ENCODE results near the gene TCF3. TPM values are rescaled to one million over a fixed set of nuclear protein-coding genes. Genes with fewer than 3 reads are reported as not detected.

The TCF3 gene
- total and polyA plus RNA-seq, 4 donors, result 36.9 to 58.1 (median 45.2) TPM

DNA sequence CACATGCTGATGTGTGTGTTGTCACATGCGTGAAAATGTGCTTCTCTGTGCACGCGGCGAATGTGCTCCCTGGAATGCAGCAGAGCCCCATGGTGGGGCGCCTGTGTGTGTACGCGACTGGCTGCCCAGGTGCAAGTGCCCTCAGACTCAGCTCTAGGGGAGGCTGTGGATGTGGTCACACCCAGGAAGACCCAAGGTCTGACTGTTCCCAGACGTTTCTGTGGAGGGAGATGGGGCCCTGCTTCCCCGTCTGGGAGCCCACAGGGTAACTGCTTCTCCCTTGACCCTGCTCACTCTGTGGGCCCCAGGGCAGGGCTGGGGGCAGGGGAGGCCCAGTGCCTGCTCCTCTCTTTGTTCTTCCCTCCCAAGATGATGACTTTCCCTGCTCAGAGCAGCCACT is 39.3 kb downstream of the TCF3 start:
- H3K9me3 ChIP-seq (ENCODE audit: control insufficient read depth in 4 of 4, insufficient read depth in 3 of 4, low read length in 3 of 4), result peaks cover 0 to 3% (median 0%) of the 10 kb centered on the region in 4 donors
- no peaks in the 10 kb centered on the region for H3K27me3 ChIP-seq (ENCODE audit: control insufficient read depth in 3 of 3, insufficient read depth in 3 of 3, low read length in 2 of 3)
- ATAC-seq (ENCODE audit: insufficient read depth, low FRiP score) (no peak), DNase-seq (no peak)
- no peak overlapping the region for H3K4me3 ChIP-seq
- WGBS, 2 donors, result 78 to 82% methylated on average over 9 of the region's 9 CpGs
- no peak overlapping the region for H3K9ac ChIP-seq (ENCODE audit: insufficient read depth in 1 of 2, low read length in 2 of 2)
- peaks cover 9 to 55% (median 24%) of the 10 kb centered on the region in 4 donors for H3K36me3 ChIP-seq (ENCODE audit: control insufficient read depth in 4 of 4, insufficient read depth in 4 of 4, low read length in 4 of 4)
- TF ChIP-seq, protein P1, sequence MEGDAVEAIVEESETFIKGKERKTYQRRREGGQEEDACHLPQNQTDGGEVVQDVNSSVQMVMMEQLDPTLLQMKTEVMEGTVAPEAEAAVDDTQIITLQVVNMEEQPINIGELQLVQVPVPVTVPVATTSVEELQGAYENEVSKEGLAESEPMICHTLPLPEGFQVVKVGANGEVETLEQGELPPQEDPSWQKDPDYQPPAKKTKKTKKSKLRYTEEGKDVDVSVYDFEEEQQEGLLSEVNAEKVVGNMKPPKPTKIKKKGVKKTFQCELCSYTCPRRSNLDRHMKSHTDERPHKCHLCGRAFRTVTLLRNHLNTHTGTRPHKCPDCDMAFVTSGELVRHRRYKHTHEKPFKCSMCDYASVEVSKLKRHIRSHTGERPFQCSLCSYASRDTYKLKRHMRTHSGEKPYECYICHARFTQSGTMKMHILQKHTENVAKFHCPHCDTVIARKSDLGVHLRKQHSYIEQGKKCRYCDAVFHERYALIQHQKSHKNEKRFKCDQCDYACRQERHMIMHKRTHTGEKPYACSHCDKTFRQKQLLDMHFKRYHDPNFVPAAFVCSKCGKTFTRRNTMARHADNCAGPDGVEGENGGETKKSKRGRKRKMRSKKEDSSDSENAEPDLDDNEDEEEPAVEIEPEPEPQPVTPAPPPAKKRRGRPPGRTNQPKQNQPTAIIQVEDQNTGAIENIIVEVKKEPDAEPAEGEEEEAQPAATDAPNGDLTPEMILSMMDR (IDR thresholded peaks at IDR 0.05; ENCODE audit: control extremely low read depth, extremely low read depth), result no peak
- H3K27ac ChIP-seq (ENCODE audit: low read depth in 1 of 2, low read length in 1 of 2), result no peak overlapping the region
- H3K4me1 ChIP-seq (ENCODE audit: control insufficient read depth in 5 of 5, insufficient read depth in 5 of 5, low read length in 5 of 5), result peaks cover 0 to 4% (median 0%) of the 10 kb centered on the region in 5 donors

DNA sequence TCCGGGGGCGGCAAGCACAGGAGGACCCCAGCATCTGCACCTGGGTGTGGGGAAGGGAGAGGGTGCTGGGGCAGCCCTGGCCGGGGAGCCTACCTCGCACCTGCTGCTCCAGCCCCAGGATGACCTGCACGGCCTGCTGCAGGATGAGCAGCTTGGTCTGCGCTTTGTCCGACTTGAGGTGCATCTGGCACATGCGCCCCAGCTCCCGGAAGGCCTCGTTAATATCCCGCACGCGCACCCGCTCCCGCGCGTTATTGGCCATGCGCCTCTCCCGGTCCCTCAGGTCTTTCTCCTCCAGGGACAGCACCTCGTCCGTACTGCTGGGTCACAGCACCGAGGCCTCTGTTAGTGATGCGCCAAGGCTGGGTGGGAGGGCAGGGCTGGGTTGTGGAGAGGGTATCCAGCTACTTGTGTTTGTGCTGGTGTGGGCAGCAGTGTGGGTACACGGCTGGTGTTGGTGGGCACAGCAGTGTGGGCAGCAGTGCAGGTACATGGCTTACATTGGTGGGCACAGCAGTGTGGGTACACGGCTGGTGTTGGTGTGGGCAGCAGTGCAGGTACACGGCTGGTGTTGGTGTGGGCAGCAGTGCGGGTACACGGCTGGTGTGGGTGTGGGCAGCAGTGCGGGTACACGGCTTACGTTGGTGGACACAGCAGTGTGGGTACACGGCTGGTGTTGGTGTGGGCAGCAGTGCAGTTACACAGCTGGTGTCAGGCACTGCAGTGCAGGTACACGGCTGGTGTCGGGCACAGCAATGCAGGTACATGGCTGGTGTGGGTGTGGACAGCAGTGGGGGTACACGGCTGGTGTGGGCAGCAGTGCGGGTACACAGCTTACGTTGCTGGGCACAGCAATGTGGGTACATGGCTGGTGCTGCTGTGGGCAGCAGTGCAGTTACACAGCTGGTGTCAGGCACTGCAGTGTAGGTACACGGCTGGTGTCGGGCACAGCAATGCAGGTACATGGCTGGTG is 40.0 kb downstream of the TCF3 start:
- Histone ChIP-seq H3K36me3 (ENCODE audit: control insufficient read depth in 4 of 4, insufficient read depth in 4 of 4, low read length in 4 of 4) (peaks cover 9 to 54% (median 24%) of the 10 kb centered on the region in 4 donors), H3K9me3 (ENCODE audit: control insufficient read depth in 4 of 4, insufficient read depth in 3 of 4, low read length in 3 of 4) (peaks cover 0 to 3% (median 0%) of the 10 kb centered on the region in 4 donors), H3K27ac (ENCODE audit: low read depth in 1 of 2, low read length in 1 of 2) (no peak overlapping the region), H3K4me1 (ENCODE audit: control insufficient read depth in 5 of 5, insufficient read depth in 5 of 5, low read length in 5 of 5) (peaks cover 0 to 4% (median 0%) of the 10 kb centered on the region in 5 donors), H3K4me3 (no peak overlapping the region), H3K27me3 (ENCODE audit: control insufficient read depth in 3 of 3, insufficient read depth in 3 of 3, low read length in 2 of 3) (no peaks in the 10 kb centered on the region), H3K9ac (ENCODE audit: insufficient read depth in 1 of 2, low read length in 2 of 2) (no peak overlapping the region)
- ATAC-seq (ENCODE audit: insufficient read depth, low FRiP score), result no peak
- 96% methylated on average over 39 of the region's 39 CpGs for WGBS, 2 donors
- no peak for DNase-seq
- TF ChIP-seq, protein P1 (IDR thresholded peaks at IDR 0.05; ENCODE audit: control extremely low read depth, extremely low read depth), result no peak

DNA sequence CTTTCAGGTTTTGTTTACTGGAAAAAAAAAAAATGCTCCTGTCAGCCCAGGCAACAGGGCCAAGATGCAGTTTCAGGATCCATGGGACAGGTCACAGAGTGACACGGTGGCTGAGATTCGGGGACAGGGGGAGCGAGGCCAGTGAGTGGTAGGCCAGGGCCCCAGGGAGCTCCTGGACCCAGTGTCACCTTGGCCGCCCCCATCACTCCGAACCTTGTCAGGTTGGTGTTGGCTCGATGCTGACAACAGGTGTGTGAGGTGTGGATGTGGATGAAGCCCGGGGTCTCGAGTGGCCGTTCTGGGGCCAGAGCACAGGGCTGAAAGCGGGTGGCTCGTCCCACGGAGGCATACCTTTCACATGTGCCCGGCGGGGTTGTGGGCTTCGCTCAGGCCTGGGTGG is 41.1 kb downstream of the TCF3 start:
- Histone ChIP-seq H3K27ac (ENCODE audit: low read depth in 1 of 2, low read length in 1 of 2) (no peak overlapping the region), H3K4me1 (ENCODE audit: control insufficient read depth in 5 of 5, insufficient read depth in 5 of 5, low read length in 5 of 5) (peaks cover 0 to 4% (median 0%) of the 10 kb centered on the region in 5 donors), H3K36me3 (ENCODE audit: control insufficient read depth in 4 of 4, insufficient read depth in 4 of 4, low read length in 4 of 4) (peaks cover 9 to 52% (median 24%) of the 10 kb centered on the region in 4 donors), H3K9me3 (ENCODE audit: control insufficient read depth in 4 of 4, insufficient read depth in 3 of 4, low read length in 3 of 4) (peaks cover 0 to 3% (median 0%) of the 10 kb centered on the region in 4 donors), H3K27me3 (ENCODE audit: control insufficient read depth in 3 of 3, insufficient read depth in 3 of 3, low read length in 2 of 3) (no peaks in the 10 kb centered on the region), H3K9ac (ENCODE audit: insufficient read depth in 1 of 2, low read length in 2 of 2) (no peak overlapping the region), H3K4me3 (no peak overlapping the region)
- DNase-seq (no peak), ATAC-seq (ENCODE audit: insufficient read depth, low FRiP score) (no peak)
- TF ChIP-seq, protein P1 (IDR thresholded peaks at IDR 0.05; ENCODE audit: control extremely low read depth, extremely low read depth), result no peak
- WGBS, 2 donors, result 95 to 98% methylated on average over 15 of the region's 15 CpGs
